ENCODE results near the gene EBLN2.

Gene EBLN2

DNA sequence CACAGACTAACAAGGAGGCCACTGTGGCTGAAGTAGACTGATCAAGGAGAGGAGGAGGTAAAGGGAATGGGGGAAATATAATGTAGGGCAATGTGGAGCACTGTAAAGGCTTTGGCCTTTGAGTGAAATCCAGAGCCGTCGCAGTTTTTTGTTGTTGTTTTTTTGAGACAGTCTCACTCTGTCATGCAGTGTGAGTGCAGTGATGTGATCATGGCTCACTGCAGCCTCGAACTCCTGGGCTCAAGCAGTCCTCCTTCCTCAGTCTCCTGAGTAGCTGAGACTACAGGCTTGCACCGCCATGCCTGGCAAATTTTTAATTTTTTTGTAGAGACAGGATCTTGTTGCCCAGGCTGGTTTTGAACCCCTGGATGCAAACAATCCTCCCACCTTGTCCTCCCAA, 32.7 kb upstream of the EBLN2 start:
- no peak overlapping the region for H3K4me3 ChIP-seq (ENCODE audit: low read depth, low read length)
- TF ChIP-seq, protein P1, sequence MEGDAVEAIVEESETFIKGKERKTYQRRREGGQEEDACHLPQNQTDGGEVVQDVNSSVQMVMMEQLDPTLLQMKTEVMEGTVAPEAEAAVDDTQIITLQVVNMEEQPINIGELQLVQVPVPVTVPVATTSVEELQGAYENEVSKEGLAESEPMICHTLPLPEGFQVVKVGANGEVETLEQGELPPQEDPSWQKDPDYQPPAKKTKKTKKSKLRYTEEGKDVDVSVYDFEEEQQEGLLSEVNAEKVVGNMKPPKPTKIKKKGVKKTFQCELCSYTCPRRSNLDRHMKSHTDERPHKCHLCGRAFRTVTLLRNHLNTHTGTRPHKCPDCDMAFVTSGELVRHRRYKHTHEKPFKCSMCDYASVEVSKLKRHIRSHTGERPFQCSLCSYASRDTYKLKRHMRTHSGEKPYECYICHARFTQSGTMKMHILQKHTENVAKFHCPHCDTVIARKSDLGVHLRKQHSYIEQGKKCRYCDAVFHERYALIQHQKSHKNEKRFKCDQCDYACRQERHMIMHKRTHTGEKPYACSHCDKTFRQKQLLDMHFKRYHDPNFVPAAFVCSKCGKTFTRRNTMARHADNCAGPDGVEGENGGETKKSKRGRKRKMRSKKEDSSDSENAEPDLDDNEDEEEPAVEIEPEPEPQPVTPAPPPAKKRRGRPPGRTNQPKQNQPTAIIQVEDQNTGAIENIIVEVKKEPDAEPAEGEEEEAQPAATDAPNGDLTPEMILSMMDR (IDR thresholded peaks at IDR 0.05; ENCODE audit: borderline replicate concordance, insufficient read depth, low read depth, low read length), result no peak

DNA sequence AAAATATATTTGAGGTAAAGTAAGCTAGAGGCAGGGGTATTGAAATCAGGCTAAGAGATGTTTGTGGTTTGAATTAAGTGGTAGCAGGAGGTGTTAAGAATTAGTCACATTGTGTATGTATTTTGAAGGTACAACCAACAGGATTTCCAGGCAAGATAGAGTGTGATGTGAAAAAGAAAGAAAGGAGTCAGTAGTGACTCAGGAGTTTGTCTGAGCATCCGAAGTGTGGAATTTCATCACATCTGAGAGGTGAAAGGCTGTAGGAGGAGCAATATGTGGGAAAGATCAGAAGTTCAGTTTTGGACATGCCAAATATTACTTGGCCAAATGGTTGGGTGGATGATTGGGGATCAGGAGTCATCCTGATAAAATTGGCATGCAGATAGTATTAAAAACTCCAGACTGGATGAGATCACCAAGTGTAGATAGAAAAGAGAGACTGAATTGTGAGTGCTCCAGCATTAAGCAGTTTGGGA, 32.1 kb upstream of the EBLN2 start:
- TF ChIP-seq, protein P1 (IDR thresholded peaks at IDR 0.05; ENCODE audit: borderline replicate concordance, insufficient read depth, low read depth, low read length), result no peak

DNA sequence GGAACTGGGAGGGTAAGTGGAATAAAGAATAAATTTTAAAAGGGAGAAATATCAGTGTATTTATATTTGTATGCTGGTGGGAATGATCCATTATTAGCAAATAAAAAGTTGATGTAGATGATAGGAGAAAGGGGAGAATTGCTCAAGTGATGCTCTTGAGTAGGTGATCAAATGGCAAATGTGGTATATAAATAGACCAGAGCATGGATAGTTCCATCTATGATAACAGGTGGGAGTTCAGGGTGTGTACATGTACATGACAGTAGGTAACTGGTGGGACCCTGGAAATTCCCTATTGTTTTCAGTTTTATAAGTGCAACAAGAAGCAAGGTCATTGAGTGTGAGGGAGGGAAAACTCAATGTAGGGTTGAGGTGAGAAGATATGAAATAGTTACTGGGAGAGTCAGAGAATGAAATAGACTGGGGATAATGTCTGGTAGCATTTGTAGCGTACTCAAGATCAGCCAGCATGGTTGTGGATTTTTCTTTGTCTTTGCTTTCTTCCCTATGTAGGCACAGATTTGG, 31.3 kb upstream of the EBLN2 start:
- TF ChIP-seq, protein P1 (IDR thresholded peaks at IDR 0.05; ENCODE audit: borderline replicate concordance, insufficient read depth, low read depth, low read length), result no peak
- H3K4me3 ChIP-seq (ENCODE audit: low read depth, low read length), result no peak overlapping the region

More for the DNA sequence above, 32.1 kb upstream of the EBLN2 start:
- no peak overlapping the region for H3K4me3 ChIP-seq (ENCODE audit: low read depth, low read length)

DNA sequence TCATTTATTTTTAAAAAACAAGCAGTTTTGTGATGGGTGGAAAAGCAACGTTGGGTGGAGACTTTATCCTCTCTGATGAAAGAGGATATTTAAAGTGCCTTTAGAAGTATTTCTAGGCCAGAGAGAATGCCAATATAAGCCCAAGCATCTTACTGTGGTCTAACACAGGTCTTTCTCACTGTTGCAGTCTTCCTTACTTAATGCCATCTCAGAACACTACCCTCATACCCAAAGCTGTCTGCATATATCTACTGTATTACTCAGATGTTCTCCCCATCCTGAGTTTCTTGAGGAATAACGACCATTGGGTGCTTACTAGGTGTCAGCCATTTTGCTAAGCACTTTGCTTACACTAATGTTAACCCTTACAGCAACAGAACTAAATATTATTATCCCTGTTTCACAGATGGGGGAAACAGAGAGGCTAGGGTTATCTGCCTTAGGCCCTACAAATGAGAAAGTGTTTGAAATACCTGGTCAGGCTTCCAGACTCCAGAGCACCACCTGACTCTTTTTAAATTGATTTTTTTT, 29.8 kb upstream of the EBLN2 start:
- TF ChIP-seq, protein P1 (IDR thresholded peaks at IDR 0.05; ENCODE audit: borderline replicate concordance, insufficient read depth, low read depth, low read length), result no peak
- no peak overlapping the region for H3K4me3 ChIP-seq (ENCODE audit: low read depth, low read length)

DNA sequence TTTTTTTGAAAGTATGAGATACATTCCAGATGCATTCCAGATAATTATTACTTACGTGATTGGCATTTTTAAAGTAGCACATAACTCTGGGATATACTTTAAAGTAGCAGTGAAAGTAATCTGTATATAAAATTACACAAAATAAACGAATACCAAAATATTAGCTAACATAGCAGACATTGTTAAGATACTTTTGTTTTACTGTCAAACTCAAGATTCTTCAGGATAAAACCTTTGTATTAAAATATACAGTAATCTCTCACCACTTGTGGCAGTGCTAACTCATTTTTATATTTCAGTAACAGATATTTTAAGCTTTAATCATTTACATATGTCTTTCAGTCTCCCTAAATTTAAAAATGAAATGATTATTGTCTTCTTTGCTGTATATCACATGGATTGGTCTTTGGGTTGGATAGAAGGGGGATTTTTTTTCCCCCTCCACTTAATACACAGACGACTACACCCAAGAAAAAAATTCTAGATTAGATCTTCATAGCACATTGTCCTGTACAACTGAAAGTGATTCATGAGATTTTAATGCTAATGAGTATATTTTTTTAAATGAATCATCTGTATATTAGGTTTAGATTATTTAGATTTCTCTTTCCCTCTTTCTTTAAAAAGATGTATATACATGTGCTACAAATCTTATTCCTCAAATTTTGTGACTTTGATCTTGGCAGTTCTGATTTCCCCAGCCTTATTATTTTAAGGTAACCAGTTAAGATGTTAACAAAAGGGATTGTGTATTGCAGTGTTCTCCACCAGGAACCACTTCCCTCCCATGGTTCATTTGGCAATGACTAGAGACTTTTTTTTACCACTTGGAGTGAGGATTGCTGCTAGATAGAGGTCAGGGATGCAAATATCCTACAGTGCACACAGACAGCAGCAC, 24.5 kb upstream of the EBLN2 start:
- TF ChIP-seq, protein P1 (IDR thresholded peaks at IDR 0.05; ENCODE audit: borderline replicate concordance, insufficient read depth, low read depth, low read length), result no peak

DNA sequence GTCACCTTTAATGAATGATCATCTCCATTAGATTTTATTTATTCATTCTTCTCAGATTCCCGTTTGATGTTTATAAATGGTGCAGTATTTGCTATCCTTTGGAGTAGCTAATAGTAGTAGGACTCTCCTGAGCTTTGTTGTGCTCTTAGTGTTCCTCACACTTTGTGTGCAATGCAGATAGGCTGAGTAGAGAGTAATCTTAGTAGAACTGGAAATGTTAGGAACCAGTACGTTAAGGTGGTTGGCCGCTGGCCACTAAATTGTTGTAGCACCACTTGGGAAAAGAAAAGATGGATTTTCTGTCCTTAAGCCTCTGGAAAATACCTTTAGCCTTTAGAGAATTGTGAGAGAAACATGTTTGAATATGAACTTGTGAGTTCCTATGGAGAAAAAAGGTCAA, 19.9 kb upstream of the EBLN2 start:
- no peak overlapping the region for H3K4me3 ChIP-seq (ENCODE audit: low read depth, low read length)
- TF ChIP-seq, protein P1 (IDR thresholded peaks at IDR 0.05; ENCODE audit: borderline replicate concordance, insufficient read depth, low read depth, low read length), result no peak

More for the DNA sequence above, 24.5 kb upstream of the EBLN2 start:
- no peak overlapping the region for H3K4me3 ChIP-seq (ENCODE audit: low read depth, low read length)
